NCI-H1436 (cell line): ENCODE results near the gene ADK.

Experiments used
- DNase-seq: peaks from one replicate; lab custom pipeline; 2025; lab: John Stamatoyannopoulos, UW

Gene ADK

DNA sequence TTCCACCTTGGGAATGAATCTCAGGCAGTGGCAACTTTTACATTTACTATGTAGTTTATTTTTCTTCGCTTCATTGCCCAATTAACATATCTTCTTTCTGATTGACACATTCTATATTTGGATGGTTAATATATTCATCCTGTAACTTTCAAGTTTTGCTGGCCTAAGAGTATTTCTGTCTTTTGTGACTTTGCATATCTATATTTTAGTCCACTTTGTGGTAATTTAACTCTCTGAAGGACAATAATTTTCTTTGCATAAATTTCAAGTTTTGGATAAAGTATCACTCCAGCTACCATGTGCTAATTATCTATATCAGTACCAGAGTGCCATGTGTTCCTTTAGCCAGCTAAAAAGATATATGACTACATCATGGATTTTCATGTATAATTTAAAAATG lies 523.9 kb downstream of the ADK start:
- no peak for DNase-seq

DNA sequence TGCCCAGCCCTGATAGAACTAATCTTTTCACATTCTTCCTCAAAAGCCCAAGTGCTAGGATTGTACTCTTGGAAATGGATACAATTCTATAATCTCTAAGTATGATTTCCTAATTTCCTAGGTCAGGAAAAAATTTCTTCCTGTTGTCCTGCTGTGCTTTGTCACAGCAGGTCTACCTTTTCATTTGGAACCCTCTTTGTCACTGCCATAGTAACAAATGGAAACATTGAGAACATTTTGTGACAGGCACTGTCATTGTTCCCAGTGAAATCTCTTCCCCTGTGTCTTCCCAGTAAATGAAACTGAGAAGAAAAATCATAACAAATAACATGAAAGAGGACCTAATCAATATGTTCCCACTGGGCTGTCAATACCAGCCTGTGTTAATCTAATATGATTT lies 524.5 kb downstream of the ADK start:
- no peak for DNase-seq

DNA sequence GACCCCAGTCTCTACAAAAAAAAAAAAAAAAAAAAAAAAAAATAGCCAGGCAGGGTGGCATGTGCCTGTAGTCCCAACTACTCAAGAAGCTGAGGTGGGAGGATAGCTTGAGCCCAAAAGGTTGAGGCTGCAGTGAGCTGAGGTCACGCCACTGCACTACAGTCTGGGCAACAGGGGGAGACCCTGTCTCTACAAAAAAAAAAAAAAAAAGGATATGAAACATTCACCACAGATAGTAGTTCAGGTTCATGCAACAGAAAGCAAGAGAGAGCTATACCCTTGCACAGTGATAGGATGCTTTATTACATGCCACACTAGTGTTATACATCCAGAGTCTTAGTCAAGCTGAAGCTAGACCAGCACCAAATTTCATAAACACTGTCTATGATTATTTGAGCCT lies 526.9 kb downstream of the ADK start:
- no peak for DNase-seq

DNA sequence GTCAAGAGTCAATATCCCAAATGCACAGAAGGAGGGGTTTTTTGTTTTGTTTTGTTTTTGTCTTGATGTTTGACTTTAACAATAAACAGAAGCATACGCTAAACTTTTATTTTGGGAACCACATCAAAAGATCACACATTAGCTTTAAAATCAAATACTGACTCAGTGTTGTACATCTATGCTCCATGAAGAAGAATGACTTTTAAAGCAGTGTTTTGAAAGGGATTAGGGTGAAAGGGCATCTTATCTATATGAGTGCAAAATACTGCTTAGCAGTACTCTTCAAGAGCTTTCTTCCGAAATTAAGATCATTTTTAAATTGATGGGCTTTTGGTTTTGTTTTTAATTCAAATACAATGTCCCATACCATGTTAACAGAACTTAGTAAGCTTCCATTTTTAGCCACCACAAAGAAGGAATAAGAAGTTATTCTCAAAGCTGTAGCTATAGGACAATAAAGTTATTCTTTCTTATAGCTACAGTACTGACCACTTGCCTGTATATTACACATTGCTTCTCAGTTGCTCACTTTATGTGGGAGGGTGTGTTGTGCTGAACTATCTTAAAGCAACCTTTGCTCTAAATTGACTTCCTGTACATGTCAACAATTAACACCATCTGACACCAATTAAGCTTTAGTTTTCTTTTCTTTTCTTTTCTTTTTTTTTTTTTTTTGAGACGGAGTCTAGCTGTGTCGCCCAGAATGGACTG lies 531.1 kb downstream of the ADK start:
- DNase-seq = no peak

DNA sequence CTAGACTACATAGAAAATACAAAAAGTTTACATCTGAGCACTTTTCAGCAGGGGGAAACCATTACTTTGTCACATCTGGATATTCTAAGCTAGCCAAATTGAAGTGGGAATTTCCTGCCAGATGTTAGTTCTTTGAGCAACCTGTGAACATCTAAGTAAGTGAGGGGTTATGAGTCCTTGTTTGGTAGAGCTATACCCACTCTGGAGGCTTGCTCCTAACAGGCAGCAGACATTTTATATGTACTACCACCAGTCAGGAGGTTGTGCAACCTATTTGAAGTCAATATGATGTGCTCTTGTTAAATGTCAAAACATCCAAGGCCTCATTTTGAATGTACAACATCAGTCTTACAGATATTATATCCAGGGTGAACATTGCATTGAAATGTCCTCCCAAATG lies 532.0 kb downstream of the ADK start:
- DNase-seq = no peak

DNA sequence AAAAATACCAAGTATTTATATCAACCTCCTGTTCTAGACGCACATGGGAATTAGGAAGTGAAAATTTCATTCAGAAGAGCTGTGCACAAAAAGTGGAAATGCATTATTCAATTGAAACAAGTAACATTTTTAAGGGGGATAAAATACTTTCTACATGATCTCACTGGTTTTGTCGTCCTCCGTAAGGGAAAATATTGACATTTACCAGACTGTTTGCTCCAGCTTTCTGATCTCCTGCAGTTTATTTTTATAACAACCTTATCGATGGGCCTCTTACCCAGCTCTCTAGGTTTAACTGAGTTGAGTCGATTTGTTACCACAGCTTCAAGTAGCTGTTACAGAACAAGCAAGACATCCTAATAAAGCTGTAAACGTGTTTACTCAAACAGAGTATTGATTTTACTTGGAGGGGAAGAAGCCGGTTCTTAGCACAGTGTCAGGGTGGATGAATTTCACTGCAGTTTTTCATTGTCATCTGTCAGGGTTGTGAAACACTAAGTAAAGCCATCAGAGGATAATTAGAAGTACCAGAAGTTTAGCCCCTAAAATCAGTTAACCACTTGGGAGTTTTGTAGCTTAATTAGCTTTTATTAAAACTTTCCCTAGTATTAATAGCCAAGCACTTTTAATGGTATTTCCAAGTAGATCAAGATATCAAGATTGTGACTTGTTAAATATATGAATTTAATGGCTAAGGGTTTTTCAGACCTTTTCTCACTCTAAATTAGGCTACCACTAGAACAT lies 532.8 kb downstream of the ADK start:
- peak; percentile 4 for DNase-seq

DNA sequence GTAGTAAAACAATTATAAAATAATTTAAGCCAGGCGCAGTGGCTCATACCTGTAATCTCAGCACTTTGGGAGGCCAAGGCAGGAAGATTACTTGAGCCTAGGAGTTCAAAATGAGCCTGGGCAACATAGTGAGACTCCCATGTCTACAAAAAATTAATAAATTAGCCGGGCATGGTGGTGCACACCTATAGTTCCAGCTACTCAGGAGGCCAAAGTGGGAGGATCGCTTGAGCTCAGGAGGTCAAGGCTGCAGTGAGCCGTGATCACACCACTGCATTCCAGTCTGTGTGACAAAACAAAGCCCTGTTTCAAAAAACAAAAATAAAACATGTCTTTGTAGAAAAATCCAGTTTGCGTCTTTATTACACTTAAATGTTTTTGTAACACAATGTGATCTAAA lies 533.4 kb downstream of the ADK start:
- DNase-seq = no peak

DNA sequence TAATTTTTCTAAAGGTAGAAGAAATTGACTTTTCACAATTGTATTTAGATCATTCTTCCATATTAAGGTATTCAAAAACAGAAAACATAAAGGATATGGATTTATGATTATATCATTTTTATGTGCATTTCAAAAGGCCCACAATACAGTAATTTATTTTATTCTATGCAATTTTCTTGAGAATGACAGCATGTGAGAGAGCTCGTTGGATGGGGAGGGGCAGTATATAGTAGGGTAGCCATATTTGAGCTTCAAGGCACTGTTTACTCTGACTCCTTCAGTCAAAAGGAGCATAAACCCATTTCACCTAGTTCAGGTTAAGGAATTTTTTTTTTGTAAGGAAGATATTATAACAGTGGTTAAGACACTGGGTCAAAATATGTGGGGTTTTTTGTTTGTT lies 534.5 kb downstream of the ADK start:
- no peak for DNase-seq

DNA sequence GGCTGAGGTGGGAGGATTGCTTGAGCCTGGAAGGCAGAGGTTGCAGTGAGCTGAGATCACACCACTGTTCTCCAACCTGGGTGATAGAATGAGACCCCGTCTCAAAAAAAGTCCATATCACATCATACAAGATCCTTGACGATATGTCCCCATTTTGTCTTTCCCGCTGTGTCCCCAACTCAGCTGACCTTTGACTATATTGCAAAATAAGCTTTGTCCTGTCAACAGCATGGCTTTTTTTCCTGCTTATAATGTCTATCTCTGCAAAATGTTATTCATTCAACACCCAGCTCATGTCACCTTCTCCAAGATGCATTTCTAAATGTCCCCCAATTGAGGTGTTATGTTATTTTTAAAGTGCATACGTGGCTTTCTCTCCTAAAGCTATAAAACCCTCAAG lies 539.4 kb downstream of the ADK start:
- no peak for DNase-seq

DNA sequence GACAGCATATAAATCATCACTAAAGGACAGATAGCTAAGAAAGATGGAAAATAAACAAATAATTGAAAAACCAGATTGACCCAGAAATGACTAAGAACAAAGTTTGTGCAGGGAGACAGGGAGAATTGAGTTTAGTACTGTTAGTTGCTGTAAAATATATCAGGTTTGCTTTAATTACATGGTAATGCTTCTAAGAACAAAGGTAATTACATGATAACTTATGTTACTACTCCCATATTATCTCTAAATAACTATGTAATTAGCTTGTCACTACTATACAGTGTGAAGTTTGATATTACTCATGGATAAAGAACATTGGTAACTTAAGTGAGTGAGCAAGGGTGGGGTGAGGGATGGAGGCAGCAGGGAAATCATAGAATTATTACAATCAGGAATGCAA lies 540.1 kb downstream of the ADK start:
- no peak for DNase-seq

DNA sequence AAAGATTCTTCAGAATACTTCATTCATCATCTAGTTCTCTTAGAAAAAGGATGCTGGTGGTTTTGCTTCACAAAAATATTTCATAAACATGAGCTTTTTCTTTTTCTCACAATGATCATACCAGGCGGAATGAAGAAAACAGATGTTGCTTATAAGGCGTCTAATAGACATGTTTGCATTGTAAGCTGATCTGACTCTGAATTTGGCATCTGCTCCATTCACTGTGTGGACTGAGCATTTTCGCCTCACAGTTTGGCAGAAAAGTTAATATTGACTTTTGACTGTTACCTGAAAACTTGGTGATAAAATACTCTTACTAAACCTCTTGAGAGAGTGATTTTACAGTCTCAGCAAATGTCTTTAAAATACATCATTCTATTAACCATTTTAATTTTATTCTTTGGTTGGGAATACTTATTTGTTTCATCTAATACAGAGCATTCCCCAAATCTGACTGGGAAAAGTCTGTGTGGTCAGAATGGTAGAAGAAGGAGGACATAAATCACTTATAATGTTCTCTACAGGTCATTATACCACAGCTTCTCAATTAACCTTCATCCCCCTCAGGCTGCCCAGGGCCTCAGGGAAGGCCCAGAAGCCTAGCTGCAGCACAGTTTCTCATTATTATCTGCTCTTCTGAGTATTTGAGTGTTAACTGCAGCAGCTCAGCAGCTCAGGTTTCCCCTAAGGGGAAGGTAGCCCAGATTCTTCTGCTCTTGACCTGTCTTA lies 553.8 kb downstream of the ADK start:
- DNase-seq = peak; percentile 14

DNA sequence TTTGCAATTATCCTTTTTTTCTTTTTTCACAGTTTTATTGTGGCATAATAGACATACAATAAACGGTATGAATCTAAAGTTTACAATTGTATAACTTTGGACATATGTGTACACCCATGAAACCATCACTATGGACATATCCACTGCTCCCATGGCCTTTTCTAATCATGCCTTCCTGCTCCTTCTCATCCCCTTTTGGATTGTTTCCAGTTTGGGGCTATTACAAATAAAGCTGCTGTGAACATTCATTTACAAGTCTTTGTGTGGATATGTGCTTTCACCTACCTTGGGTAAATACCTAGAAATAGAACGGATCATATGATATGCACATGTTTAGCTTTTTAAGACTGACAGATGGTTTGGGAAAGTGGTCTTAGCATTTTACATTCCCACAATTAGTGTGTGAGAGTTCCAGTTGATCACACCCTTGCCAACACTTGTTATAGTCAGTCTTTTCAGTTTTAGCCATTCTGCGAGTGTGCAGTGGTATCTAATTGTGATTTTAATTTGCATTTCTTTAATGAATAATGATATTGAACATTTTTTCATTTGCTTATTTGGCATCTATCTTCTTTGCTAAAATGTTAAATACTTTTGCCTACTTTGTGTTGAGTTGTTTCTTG lies 554.4 kb downstream of the ADK start:
- peak; percentile 10 for DNase-seq

DNA sequence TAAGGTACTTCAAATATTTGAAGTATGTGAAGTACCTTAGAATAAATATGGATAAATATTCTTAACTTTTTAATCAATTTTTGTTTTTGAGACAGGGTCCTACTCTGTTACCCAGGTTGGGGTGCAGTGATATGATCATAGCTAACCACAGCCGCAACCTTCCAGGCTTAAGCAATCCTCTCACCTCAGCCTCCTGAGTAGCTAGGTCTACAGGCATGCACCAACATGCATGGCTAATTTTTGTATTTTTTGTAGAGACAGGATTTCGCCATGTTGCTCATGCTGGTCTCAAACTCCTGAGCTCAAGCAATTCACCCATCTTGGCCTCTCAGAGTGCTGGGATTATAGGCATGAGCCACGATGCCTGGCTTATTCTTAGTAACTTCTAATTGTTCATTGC lies 555.9 kb downstream of the ADK start:
- no peak for DNase-seq

DNA sequence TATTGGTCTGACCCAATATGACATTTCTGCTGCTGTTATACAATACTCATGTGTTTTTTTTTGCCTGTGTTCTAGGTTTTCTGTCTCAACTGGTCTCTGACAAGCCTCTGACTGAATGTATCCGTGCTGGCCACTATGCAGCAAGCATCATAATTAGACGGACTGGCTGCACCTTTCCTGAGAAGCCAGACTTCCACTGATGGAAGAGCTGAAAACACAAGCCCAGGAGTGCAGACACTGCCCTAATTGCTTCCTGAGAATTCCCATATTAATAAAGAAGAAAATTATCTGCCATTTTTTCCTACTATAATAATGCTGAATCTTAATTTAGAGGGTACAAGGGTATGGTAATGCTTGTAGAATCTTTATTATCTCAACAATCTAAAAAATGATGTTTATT lies 557.2 kb downstream of the ADK start:
- DNase-seq = no peak

DNA sequence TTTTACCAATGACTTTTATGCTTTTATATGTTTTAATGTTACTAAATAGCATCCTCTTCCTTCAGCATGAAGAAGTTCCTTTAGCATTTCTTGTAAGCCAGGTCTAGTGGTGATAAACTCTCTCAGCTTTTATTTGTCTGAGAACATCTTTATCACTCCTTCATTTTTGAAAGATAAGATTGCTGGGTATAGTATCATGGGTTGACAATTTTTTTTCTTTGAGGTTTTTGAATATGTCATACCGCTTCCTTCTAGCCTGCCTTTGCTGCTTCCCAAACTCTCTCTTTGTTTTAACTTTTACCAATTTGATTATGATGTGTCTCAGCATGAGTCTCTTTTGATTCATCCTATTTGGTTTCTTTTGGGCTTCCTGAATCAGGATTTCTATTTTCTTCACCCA lies 567.2 kb downstream of the ADK start:
- DNase-seq = no peak

DNA sequence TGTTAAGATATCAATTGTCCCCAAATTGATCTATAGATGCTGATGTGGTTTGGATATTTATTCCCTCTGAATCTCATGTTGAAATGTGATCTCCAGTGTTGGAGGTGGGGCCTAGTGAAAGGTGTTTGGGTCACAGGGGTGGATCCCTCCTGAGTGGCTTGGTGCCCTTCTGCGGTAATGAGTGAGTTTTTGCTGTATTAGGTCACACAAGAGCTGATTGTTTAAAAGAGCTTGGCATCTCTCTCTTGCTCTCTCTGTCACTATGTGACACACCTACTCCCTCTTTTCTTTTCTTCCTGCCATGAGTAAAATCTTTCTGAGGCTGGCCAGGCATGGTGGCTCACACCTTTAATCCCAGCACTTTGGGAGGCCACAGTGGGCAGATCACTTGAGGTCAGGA lies 577.2 kb downstream of the ADK start:
- DNase-seq = no peak

DNA sequence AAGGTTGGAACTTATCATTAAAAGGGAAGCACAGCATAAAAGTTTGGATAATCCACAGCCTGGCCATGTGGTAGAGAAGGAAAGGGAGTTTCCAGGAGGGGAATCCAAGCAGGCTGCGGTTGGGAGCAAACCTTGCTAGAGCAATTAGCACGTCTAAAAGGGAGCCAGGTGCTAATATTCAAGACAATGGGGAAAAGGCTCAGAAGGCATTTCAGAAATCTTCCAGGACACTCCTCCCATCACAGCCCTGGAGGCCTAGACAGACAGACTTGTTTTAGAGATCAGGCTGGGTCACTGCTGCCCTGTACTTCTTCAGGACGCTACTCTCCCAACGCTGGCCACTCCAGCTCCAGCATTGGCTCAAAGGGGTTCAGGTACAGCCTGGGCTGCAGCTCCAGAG lies 579.2 kb downstream of the ADK start:
- DNase-seq = no peak

DNA sequence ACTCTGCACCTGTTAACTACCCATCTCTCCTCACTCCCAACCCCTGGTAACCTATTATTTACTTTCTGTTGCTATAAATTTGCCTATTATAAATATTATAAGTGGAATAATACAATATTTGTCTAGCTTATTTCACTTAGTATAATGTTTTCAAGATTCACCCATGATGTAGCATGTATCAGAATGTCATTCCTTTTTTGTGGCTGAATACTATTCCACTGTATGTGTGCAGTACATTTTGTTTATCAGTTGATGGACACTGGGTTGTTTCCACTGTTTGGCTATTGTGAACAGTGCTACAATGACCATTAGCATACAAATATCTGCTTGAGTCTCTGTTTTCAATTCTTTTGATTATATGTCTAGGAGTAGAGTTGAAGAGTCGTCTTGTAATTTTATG lies 582.6 kb downstream of the ADK start:
- DNase-seq = no peak

DNA sequence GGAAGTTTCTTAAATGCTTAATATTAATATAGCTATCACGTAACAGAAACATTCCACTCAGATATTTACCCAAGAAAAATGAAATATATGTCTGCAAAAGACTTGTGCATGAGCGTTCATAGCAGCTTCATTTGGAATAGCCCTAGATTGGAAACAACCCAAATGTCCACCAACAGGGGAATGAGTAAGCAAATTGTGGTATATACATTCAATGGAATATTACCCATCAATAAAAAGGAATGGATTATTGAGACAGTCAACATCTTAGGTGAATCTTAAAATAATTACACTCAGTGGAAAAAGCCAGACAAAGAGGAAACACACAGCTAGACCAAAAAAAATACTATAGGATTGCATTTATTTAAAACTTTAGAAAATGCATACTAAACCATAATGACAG lies 585.0 kb downstream of the ADK start:
- DNase-seq = no peak

DNA sequence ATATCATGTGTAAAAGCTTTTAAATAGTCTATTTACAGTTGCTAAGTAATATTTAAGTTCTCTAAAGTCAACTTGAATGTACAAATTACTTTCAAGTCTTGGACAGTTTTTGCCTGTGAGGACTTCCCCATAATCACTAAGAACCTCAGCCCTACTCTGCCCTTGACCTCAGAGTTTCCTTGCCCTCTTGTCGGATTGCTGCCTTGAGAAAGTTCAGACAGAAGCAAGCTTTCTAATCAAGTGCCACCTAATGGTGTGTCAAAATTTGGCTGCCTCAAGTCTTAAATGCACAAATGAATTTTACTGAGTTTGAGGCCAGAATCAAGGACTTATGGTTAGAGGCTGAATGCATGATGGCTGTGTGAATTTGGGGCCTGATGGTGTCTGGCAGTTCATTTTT lies 587.0 kb downstream of the ADK start:
- no peak for DNase-seq

DNA sequence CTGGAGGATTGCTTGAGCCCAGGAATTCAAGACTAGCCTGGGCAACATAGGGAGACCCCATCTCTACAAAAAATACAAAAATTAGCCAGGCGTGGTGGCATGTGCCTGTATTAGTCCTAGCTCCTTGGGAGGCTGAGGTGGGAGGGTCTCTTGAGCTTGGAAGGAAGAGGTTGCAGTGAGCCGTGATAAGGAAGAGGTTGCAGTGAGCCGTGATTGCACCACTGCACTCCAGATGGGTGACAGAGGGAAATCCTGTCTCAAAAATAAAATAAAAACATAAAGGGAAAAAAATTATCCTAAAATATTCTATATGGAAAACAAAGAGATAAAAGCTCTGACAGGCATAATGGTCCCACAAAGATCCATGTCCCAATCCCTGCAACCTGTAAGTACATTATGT lies 587.5 kb downstream of the ADK start:
- DNase-seq = no peak

DNA sequence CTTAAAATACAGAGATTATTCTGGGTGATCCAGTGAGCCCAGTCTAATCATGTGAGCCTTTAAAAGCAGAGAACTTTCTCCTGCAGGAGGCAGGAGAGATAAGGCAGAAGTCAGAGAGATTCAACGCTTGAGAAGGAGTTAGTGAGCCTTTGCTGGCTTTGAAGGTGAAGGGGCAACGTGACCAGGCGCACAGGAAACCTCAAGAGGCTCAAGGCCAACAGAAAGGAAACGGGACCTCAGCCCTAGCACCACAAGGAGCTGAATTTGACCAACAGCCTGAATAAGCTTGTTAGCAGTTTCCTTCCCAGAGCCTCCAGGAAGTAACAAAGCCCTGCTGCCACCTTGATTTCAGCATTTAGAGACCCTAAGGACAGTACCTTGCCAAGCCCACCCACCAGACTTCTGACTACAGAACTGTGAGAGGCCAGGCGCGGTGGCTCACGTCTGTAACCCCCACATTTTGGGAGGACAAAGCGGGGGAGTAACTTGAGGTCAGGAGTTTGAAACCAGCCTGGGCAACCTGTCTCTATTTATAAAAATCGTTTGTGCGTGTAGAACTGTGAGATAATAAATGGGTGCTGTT lies 588.1 kb downstream of the ADK start:
- no peak for DNase-seq

DNA sequence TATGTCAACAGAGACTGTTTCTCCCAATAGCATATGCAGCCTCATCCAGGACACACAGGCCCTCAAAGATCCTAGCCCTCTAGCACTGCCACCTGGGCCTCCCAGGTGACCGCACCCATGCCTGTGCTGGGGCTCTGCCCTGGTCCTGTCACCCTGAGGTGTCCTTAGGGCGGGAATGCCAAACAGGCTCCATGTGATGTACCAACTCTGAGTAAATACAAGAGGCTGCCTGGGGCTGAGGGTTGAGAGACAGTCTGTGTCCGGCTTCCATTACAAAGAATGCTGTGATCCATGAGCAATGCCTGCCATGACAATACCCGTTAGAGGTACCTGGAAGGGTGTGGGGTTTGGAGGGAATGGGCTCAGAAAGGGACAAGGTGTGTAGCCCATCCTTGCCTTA lies 592.4 kb downstream of the ADK start:
- DNase-seq = no peak
